ENCODE results near the gene FAM3D.

The FAM3D gene

DNA sequence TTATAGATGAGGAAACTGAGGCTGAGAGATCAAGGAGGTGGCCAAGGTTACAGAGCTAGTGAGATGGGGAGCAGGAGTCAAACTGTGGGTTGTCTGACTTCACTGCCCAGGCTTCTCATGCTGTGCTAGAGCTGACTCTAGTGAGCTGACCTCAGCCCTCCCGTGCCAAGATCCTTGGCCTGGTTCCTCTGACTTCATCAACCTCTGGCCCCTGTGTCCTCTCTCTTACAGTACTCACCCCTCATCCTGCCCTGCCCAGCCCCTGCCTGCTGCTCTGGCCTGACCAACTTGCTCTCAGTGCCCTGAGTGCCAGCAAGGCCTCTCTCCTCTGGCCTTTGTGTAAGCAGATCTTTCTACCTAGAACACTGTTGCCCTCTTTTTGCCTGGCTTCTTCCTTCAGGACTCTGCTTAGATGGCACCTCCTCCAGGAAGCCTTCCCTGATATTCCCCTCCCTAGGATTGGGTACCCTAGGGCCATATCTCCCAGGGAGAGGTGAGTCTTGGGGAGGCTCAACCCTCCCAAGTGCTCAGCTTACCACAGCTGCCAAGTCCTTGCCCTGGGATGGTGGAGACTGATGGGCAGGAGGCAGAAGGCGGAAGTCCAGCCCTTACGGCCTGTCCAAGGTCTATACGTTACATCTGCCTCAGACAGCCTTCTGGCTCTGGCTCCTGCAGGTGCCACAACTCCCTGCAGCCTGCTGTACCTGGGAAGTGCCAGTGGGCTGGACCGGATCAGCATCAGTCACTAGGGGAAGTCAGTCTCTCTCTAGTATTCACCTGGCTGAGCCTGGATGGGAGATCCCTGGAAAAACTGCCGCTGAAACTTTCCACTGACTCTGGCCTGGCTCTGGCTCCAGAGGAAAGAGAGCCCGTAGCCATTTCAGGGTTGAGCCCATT lies 53.1 kb downstream of the FAM3D start:
- Histone ChIP-seq H3K4me3 (ENCODE audit: low read length) (no peak overlapping the region), H3K36me3 (replicated peaks; ENCODE audit: low read depth, low read length) (no peaks in the 10 kb centered on the region), H3K79me2 (ENCODE audit: low read length) (no peaks in the 10 kb centered on the region), H3K4me2 (ENCODE audit: low read length) (no peak overlapping the region), H3K4me1 (ENCODE audit: low read length) (peaks cover 9% of the 10 kb centered on the region), H3K9ac (ENCODE audit: low read length) (no peak overlapping the region), H3K27me3 (ENCODE audit: low read depth, low read length) (no peaks in the 10 kb centered on the region), H4K20me1 (ENCODE audit: insufficient read depth, low read length) (no peaks in the 10 kb centered on the region), H3K9me3 (ENCODE audit: insufficient read depth, low read length) (no peaks in the 10 kb centered on the region), H2AFZ (ENCODE audit: low read depth, low read length) (no peak overlapping the region), H3K27ac (ENCODE audit: low read length) (no peak overlapping the region)
- no peak for TF ChIP-seq EZH2phosphoT487 (IDR thresholded peaks at IDR 0.05; ENCODE audit: low read depth)
- TF ChIP-seq, protein P1, sequence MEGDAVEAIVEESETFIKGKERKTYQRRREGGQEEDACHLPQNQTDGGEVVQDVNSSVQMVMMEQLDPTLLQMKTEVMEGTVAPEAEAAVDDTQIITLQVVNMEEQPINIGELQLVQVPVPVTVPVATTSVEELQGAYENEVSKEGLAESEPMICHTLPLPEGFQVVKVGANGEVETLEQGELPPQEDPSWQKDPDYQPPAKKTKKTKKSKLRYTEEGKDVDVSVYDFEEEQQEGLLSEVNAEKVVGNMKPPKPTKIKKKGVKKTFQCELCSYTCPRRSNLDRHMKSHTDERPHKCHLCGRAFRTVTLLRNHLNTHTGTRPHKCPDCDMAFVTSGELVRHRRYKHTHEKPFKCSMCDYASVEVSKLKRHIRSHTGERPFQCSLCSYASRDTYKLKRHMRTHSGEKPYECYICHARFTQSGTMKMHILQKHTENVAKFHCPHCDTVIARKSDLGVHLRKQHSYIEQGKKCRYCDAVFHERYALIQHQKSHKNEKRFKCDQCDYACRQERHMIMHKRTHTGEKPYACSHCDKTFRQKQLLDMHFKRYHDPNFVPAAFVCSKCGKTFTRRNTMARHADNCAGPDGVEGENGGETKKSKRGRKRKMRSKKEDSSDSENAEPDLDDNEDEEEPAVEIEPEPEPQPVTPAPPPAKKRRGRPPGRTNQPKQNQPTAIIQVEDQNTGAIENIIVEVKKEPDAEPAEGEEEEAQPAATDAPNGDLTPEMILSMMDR (IDR thresholded peaks at IDR 0.05; ENCODE audit: low read depth, low read length) = no peak

DNA sequence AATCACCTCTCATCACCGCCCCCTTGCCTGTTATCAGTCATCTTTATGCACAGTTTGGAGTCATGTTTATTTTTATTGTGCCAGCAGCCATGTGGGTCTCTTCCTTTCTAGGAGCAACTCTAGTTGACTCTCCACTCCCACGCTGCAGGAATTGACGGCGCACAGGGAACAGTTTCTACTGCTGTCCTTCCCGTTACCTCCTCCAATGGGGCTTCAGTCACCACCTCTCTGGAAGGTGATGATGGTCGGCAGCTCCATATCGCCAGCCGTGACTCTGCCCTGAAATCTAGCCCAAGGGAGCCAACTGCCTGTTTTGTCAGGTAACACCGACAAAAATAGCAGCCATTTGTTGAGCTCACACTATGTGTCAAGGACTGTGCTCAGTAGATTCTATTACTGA lies 53.7 kb downstream of the FAM3D start:
- Histone ChIP-seq H3K27me3 (ENCODE audit: low read depth, low read length) (no peaks in the 10 kb centered on the region), H4K20me1 (ENCODE audit: insufficient read depth, low read length) (no peaks in the 10 kb centered on the region), H3K27ac (ENCODE audit: low read length) (no peak overlapping the region), H3K4me1 (ENCODE audit: low read length) (peaks cover 9% of the 10 kb centered on the region), H3K36me3 (replicated peaks; ENCODE audit: low read depth, low read length) (no peaks in the 10 kb centered on the region), H3K9me3 (ENCODE audit: insufficient read depth, low read length) (no peaks in the 10 kb centered on the region), H3K79me2 (ENCODE audit: low read length) (no peaks in the 10 kb centered on the region), H3K9ac (ENCODE audit: low read length) (no peak overlapping the region), H3K4me2 (ENCODE audit: low read length) (no peak overlapping the region), H3K4me3 (ENCODE audit: low read length) (no peak overlapping the region), H2AFZ (ENCODE audit: low read depth, low read length) (no peak overlapping the region)
- TF ChIP-seq EZH2phosphoT487 (IDR thresholded peaks at IDR 0.05; ENCODE audit: low read depth) = no peak

DNA sequence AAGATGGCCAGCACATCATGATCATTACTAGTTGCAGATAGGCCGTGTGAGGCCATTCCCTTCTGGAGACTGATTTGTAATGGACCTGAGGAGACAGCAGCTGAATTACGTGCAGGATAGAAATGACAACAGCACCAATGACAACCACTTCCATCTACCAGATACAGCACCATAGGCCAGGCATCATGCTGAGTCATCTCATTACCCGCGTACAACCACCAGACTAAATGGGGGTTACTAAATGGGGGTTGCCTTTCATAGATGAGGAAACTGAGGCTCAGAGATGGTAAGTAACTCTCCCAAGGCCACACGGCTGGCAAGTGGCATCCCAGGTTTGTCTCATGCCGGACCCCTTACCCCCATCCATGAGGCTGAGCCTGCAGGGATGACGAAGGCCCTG lies 56.6 kb downstream of the FAM3D start:
- Histone ChIP-seq H3K79me2 (ENCODE audit: low read length) (no peaks in the 10 kb centered on the region), H3K4me3 (ENCODE audit: low read length) (no peak overlapping the region), H3K36me3 (replicated peaks; ENCODE audit: low read depth, low read length) (no peaks in the 10 kb centered on the region), H3K4me1 (ENCODE audit: low read length) (peaks cover 9% of the 10 kb centered on the region), H4K20me1 (ENCODE audit: insufficient read depth, low read length) (no peaks in the 10 kb centered on the region), H3K27me3 (ENCODE audit: low read depth, low read length) (0 out of 2 replicates have a peak, but pooled peaks cover 6% of the 10 kb centered on the region), H3K9me3 (ENCODE audit: insufficient read depth, low read length) (no peaks in the 10 kb centered on the region), H3K4me2 (ENCODE audit: low read length) (no peak overlapping the region), H3K9ac (ENCODE audit: low read length) (no peak overlapping the region), H3K27ac (ENCODE audit: low read length) (no peak overlapping the region), H2AFZ (ENCODE audit: low read depth, low read length) (no peak overlapping the region)
- no peak for TF ChIP-seq EZH2phosphoT487 (IDR thresholded peaks at IDR 0.05; ENCODE audit: low read depth)
- TF ChIP-seq, protein P1 (IDR thresholded peaks at IDR 0.05; ENCODE audit: low read depth, low read length) = no peak

DNA sequence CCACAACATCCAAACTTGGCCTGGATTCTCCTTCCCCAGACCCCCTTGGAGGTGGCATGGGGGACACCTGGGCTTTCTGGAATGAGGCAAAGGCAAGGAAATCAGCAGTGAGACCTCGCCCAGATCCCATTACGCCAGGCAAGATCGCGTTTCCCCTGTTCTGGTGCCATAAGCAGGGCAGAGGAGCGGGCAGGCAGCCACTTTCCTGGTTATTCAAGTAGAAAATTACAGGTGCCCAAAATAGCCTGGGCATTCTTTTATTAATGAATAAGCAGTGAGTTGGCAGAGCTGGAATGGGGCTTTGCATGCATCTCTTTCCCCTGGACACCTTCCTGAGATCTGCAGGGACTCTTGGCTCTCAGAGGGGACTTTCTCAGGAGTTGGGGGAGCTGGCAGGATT lies 57.9 kb downstream of the FAM3D start:
- no peaks in the 10 kb centered on the region for H3K36me3 ChIP-seq (replicated peaks; ENCODE audit: low read depth, low read length)
- H3K4me3 ChIP-seq (ENCODE audit: low read length) = no peak overlapping the region
- H3K79me2 ChIP-seq (ENCODE audit: low read length) = no peaks in the 10 kb centered on the region
- peaks cover 9% of the 10 kb centered on the region for H3K4me1 ChIP-seq (ENCODE audit: low read length)
- no peak overlapping the region for H3K27ac ChIP-seq (ENCODE audit: low read length)
- no peak overlapping the region for H3K4me2 ChIP-seq (ENCODE audit: low read length)
- H3K9me3 ChIP-seq (ENCODE audit: insufficient read depth, low read length) = no peaks in the 10 kb centered on the region
- H3K9ac ChIP-seq (ENCODE audit: low read length) = no peak overlapping the region
- peaks cover 8% of the 10 kb centered on the region; the same call in 1 of the 2 replicates for H3K27me3 ChIP-seq (ENCODE audit: low read depth, low read length)
- H2AFZ ChIP-seq (ENCODE audit: low read depth, low read length) = no peak overlapping the region
- TF ChIP-seq, protein P1 (IDR thresholded peaks at IDR 0.05; ENCODE audit: low read depth, low read length) = no peak
- TF ChIP-seq EZH2phosphoT487 (IDR thresholded peaks at IDR 0.05; ENCODE audit: low read depth) = no peak
- H4K20me1 ChIP-seq (ENCODE audit: insufficient read depth, low read length) = no peaks in the 10 kb centered on the region

All from OCI-LY3 (cell line).